ENCODE measurements around the gene RECK. TPM values are rescaled to one million over a fixed set of nuclear protein-coding genes. Genes with fewer than 3 reads are reported as not detected.
"Not testable (repeated sequence)": the region's sequence is repeated elsewhere in the genome, so short reads cannot be mapped to it uniquely, and the experiment has no call there.

The RECK gene
- total RNA-seq, 1 donor from 2014 or later = 18.7 TPM

DNA sequence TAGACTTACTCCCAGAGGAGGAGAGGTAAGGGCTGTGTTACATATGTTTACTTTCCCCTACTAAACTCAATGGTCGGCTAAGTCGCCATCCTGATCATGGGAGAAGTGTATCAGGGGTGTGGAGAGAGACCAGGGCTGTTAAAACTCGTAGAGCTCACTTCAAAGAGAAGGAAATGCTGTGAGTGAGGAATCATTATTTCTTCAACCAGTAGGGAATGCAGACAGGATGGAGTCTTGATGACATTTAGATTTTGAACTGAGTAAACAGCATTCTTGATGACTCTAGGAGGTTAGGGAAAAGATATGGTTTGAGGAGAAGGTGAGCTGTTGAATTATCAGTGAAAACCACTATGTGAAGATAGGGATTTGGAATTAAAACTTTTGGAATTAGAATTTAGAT, 17.3 kb downstream of the RECK start:
- DNase-seq (ENCODE audit: extremely low read depth, low read depth, low spot score) = no peak

DNA sequence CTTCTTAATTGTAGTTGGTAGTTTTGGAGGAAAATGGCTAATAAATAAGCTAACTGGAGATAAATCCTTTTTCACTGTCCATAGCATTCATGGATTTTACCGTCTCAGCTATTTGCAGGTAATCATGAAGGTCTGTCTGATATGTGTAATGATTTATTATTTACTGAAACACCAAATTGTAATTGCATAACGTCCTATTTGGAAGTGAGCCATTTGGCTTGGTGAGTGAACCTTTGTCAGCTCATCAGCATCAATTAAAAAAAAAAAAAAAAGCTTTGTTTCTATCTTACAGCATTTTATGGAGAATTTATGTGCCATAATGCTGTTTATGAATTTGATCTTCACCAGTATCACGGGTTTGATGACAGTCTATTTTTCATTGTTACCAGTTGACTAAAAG, 20.2 kb downstream of the RECK start:
- DNase-seq (ENCODE audit: extremely low read depth, low read depth, low spot score) = no peak

DNA sequence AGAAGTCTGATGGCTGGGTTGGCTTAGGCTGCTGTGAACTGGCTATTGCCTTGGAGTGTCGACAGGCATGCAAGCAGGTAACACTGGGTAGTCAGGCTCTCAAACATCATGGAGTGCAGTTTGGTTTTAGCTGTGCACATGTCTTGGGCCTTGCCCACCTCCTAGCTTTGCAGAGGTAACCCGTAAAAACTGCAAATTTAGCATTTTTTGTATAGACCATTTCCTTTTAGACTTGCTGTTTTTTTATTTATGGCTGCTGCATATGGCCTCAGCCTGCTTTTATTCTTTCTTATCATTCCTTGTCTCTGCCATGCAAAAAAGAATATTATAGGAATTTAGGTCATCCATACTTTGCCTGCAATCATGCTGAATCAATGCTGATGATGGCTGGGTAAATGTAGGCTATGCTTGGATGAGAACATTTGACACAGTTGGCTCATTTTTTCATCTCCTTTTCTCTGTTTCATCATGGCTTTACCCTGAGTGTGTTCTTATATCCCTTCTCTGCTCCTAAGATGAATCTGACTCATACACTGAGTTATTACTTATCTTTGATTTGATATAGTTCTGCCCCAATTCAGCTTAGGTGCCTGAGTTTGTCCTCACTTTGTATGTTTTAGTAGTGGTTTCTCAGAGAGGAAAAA, 27.2 kb downstream of the RECK start:
- DNase-seq (ENCODE audit: extremely low read depth, low read depth, low spot score) = no peak

DNA sequence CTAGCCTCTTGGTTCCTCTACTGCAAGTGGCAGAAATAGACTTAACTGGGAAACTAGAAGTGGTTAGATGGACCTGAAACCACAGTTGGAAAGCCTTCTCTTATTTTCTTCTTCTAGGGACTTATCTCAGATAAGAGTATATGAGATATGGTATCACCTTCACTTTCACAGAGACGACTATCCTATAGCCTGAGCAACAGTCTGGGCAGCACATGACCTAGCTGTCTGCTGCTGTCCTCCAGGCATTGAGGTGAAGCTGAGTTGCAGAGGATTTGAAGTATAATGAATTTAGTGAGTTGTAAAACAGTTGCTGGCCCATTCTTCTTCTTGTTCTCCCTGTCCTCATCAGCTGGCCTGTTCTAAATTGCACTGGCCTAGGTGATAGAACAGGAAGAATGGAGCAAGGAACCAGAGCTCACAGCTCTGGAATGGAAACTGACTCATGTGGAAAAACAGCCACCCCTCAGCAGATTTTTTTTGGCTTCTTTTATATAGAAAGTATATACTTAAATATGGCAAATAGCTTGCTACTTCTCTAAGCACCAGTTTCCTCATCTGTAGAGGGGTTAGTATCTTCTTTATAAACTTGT, 27.8 kb downstream of the RECK start:
- no peak for DNase-seq (ENCODE audit: extremely low read depth, low read depth, low spot score)

DNA sequence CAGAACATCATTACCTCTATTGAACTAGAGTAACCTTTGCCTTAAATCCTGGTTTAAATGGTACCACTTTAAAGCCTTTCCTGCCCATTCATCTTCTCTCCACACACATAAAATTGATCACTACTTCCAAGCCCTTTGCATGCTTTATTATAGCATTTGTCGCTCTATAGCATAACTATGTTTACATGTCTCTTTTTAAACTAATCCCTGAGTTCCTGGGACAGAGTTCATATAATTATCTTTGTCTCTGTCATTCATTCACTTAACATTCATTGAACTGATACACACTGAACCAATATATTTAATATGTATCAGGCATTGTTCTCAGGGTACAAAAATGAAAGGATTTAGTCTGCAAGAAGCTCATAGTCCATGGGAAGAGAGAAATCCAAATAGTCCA, 37.3 kb downstream of the RECK start:
- DNase-seq (ENCODE audit: extremely low read depth, low read depth, low spot score) = no peak

DNA sequence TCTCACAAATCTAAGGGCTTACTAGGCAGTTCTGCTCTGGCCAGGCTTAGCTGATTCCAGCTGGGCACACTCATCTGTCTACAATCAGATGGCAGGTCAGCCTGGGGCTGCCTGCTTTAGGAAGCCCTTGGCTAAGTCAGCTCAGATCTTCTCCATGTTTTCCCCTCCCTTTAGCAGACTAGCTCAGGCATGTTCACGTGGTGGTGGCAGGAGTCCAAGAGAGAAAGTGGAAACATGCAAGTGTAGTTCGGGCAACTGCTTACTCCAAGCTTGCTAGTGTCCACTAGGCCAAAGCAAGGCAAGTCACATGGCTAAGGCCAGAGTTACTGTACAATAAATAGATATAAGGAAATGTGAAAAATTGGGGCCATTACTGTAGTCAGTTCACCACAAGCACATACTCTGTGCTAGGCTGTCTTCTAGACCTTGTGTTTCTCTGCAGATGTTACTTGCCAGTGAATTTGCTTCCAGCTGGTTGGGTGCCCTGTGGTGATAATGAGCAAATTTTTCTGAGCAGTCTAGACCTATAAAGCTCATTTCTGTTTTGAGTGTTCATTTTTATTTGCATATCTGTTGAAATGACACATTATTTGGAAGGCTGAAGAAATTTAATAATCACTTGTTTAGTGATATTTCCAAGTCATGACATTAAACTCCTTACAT, 38.3 kb downstream of the RECK start:
- no peak for DNase-seq (ENCODE audit: extremely low read depth, low read depth, low spot score)

DNA sequence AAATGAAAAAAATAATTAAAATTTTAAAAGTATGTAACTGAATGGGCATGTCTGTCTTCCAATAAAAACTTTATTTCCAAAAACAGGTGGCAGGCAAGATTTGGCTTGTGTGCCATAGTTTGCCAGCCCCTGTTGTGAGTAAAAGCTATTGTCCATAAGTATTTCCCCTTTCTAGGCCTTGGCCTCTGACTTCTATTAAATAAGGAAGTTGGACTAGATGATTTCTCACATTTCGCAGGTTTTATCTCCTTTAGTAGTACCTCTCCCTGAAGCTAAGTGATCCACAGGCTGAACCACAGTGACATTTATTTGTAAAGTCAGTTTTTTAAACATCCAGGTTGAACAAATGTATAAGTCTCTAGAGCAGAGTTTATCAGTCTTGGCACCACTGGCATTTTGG, 41.3 kb downstream of the RECK start:
- no peak for DNase-seq (ENCODE audit: extremely low read depth, low read depth, low spot score)

DNA sequence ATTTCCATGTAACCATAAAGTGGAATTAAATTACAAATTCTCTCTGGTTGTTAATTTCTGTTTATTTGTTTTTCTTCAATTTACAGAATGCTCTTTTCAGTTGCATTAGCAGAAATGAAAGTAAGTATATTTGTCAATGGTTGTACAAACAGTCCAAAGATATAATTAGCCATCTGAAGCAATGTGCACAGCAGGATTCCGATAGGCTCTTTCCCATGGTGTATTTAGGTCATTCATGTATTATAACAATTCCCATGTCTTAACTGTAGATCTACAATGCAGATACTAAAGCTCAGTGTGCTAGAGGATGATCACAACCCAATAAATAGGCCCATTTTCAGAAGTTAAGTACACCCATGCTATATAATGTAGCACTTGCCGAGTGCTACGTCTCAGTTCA, 43.8 kb downstream of the RECK start:
- DNase-seq (ENCODE audit: extremely low read depth, low read depth, low spot score) = no peak

DNA sequence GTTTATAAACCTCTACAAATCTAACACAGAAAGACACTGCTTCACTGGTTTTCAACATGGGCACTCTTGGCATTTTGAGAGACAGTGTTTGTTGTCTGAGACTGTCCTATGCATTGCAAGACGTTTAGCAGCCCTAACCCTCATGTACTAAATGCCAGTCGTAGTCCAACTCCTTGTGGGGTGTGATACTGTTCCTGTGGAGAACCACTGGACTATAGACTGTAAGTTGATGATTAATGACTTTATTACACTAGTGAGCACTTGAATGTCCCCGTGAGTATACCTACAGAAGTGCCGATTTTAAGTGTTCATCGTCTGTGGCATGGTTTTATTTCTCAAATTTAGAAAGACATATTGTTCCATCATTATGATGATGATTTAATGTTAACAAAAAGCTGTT, 46.2 kb downstream of the RECK start:
- DNase-seq (ENCODE audit: extremely low read depth, low read depth, low spot score) = no peak

DNA sequence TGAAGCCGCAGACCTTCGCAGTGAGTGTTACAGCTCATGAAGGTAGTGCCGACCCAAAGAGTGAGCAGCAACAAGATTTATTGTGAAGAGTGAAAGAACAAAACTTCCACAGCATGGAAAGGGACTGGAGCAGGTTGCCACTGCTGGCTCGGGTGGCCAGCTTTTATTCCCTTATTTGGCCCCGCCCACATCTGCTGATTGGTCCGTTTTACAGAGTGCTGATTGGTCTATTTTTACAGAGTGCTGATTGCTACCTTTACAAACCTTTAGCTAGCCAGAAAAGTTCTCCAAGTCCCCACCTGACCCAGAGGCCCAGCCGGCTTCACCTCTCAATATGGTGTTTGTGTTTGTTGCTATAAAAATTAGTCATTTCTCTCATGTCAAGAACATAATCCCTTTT, 49.7 kb downstream of the RECK start:
- no peak for DNase-seq (ENCODE audit: extremely low read depth, low read depth, low spot score)

DNA sequence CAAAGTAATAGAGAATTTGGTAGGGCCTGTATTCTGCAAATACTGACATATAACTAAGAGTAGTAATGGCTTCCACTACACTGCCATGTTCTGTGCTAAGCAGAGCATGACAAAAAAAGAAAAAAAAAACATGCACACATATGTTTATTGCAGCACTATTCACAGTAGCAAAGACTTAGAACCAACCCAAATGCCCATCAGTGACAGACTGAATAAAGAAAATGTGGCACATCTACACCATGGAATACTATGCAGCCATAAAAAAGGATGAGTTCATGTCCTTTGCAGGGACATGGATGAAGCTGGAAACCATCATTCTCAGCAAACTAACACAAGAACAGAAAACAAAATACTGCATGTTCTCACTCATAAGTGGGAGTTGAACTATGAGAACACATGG, 50.3 kb downstream of the RECK start:
- not testable (repeated sequence) for DNase-seq (ENCODE audit: extremely low read depth, low read depth, low spot score)

DNA sequence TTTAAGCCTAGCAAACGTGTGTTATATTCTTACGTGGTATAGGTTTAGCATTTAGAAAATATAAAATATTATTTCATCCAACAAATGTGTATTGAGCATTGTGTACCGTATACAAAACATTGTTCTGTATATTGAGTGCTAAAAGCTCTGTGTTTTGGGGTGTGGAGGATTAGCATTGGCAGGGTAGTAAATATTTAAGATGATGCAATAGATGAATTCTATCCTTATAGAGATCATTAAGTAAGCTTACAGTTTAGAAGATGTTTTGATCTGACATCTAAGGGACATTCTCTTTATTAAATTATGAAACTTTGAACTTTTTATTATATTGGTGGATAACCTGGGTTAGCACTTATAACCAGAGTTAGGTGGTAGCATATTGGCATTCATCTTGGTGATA, 51.3 kb downstream of the RECK start:
- DNase-seq (ENCODE audit: extremely low read depth, low read depth, low spot score) = no peak

DNA sequence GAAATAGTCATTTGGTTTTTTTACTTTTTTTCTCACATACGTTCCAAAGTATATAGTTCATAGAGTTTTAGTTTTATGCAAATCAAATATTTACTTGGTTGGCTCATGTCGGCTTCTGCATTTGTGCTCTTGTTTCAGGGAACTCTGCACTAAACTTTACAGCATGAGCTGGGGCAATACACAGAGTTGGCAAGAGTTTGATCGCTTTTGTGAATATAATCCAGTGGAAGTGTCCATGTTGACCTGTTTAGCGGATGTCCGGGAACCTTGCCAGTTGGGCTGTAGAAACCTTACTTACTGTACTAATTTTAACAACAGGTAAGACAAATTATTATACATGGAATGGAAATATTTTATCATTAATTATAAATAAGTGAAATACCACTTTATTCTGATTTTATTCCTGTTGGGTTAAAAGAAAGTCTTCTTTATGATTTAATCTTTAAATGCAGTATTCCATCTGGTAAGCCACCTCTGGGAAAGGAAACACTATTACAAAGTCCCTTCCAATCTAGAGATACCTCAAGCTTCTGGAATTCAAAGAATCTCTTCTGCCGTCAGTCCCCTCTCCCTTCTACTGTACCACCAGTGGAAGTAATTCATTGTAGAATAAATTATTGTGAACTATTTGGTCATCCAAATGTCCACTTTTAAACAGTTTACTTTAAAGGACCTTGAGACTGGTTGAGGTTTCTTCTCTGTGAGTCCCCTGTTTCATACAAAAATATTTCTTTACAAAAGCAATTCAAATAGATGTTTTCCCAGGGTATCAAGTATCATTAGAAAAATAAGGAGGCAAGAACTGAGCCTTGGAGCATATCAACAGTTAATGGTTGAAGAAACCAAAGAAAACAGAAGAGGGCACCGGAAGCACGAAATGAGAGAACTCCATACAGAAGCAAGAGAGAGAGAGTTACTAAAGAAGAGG, 54.6 kb downstream of the RECK start:
- peak; percentile 61 for DNase-seq (ENCODE audit: extremely low read depth, low read depth, low spot score)

DNA sequence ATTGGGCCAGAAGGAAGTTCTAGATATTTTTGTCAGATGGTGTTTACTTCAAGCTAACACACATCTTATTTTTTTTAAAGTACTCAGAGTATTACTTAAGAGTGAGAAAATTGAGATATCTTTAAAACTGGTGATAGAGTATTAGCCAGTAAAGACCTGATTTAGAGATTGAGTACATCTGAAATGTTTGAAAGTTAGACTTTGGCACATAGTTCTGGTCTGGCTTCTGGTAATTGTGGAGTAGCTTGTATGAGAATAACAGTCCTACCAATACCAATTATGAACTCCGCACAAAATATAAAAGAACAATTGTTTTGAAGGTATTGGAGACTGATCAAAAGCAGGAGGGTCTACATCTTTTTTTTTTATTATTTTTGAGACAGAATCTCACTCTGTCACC, 55.3 kb downstream of the RECK start:
- no peak for DNase-seq (ENCODE audit: extremely low read depth, low read depth, low spot score)

DNA sequence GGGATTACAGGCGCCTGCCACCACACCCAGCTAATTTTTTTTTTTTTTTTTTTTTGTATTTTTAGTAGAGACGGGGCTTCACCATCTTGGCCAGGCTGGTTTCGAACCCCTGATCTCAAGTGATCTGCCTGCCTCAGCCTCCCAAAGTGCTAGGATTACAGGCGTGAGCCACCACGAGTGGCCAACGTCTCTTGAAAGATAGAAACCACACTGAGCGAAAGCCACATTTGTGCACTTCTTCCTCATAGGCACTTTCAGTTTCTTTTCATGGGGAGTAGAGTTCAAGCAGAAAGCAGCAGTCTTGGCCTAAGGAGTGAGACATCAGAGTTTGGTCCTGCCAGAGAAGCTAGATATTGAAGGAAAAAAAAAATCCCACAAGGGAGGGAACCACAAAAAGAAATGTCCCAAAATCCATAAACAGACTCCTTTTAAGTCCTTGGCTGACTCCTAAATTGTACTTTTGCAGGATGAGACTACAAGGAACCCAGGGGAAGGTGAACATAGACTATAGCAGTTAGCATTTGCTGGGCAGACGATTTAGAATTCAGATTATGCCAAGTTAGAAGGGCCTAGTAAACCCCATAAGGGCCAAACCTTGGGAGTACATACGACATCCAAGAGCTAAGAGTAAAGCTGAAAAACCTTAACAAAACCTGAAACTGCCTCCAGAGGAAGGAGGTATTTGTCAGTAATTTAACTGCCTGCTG, 55.9 kb downstream of the RECK start:
- no peak for DNase-seq (ENCODE audit: extremely low read depth, low read depth, low spot score)

DNA sequence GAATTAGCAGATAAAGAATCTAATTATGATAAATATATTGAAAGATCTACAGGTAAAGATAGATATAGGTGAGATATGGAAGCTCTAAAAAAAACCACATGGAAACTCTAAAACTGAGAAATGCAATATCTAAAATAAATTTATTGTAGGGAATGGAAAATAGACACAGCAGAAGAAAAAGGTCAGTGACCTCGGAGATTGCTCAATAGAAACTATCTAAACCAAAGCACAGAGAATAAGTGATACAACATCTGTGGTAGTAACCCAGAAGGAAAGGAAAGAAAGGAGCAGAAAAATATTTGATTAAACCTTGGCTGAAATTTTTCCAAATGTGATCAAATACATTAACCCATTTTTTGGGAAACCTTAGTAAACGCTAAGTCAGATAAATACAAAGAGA, 56.7 kb downstream of the RECK start:
- DNase-seq (ENCODE audit: extremely low read depth, low read depth, low spot score) = no peak

DNA sequence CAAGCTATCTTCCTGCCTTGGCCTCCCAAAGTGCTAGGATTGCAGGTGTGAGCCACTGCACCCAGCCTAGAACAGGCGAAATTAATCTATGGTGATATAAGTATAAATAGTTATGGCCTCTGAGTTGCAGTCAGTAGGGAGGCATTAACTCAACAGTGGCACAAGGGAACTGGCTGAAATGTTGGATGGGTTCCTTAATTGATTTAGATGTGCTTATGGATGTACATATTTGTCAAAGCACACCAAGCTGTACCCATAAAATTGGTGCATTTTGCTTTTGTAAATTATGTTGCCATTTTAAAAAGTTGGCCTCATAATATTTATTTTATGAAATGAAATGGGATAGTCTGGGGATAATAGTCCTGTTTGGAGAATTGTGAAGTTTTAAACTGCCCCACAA, 63.0 kb downstream of the RECK start:
- DNase-seq (ENCODE audit: extremely low read depth, low read depth, low spot score) = no peak

DNA sequence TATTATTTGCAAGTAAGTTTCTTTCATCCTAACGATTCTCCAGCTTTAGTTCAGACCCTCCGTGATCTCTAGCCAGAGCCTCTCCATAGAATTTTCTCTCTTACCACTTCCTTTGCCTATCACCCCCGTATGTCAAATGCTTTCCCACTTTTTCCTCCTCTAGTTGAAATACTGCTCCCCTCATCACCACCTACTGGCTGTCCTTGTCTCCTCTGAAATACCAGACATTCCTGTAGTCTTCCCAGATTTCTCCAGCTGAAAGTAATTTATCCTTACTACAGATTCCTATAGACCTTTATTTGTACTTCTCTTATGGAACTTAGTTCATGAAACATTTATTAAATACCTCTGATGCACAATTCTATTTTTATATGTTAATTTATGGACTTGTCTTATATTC, 63.8 kb downstream of the RECK start:
- no peak for DNase-seq (ENCODE audit: extremely low read depth, low read depth, low spot score)

DNA sequence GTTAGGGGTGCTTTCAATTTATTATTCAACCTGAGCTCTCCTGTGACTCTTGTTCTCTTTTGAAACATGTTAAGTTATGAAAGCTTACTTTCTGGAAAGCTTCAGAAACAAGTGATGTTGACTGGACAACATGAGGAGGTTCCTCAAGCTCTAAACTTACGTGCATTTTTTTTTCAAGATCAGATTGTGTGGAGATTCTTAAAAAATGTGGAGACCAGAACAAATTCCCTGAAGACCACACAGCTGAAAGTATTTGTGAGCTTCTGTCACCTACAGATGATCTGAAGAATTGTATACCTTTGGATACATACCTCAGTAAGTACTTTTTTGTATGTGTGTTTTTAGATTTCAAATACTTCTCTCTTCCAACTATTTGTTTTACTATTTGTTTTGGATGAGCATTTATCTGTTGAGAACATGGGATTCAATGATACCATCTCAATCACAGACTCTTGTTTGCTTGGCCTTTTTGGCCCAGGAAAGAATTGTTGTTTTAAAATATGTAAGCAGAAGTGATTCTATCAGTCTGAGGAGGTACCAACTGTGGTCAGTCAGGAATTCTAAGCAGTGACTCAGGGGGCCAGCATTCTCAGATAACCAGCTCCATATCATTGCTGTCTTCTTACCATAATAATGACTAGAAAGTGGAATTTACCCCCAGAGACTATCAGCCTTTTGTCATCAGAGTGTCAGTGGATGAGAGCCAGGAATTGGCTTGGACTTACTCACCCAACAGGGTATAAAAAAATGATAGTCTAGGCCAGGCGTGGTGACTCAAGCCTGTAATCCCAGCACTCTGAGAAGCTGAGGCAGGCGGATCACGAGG, 65.4 kb downstream of the RECK start:
- peak; percentile 33 for DNase-seq (ENCODE audit: extremely low read depth, low read depth, low spot score)
